WTC11 (cell line): ENCODE results near the gene NAPSA. TPM values are rescaled to one million over a fixed set of nuclear protein-coding genes. Genes with fewer than 3 reads are reported as not detected.

Experiments
- AR ChIP-seq: fragments of 250-450 bp; sonication (Bioruptor Pico); IDR thresholded peaks from 2 replicates; pipeline ENCODE4 v1.9.0; 2021; ENCODE audit warnings: mild to moderate bottlenecking
- ATF2 ChIP-seq: sonication (generic); formaldehyde crosslinking; IDR thresholded peaks from 2 replicates; pipeline ENCODE4 v1.8.1; 2022; ENCODE audit warnings: low read depth, missing genetic modification reagents, borderline replicate concordance
- CBFB ChIP-seq: sonication (generic); formaldehyde crosslinking; IDR thresholded peaks from 2 replicates; pipeline ENCODE4 v1.8.1; 2022; ENCODE audit warnings: mild to moderate bottlenecking, low read depth, missing genetic modification reagents
- E2F5 ChIP-seq: sonication (generic); formaldehyde crosslinking; IDR thresholded peaks from 2 replicates; pipeline ENCODE4 v1.8.1; 2022; ENCODE audit warnings: mild to moderate bottlenecking, moderate library complexity, missing genetic modification reagents
- EMX1 ChIP-seq: fragments of 250-450 bp; sonication (Bioruptor Pico); IDR thresholded peaks from 2 replicates; pipeline ENCODE4 v1.8.0; 2021; ENCODE audit warnings: mild to moderate bottlenecking
- ERG ChIP-seq: fragments of 250-450 bp; sonication (Bioruptor Pico); IDR thresholded peaks from 2 replicates; pipeline ENCODE4 v1.8.0; 2021; ENCODE audit warnings: mild to moderate bottlenecking
- FOXK1 ChIP-seq: sonication (generic); formaldehyde crosslinking; IDR thresholded peaks from 2 replicates; pipeline ENCODE4 v1.8.0; 2022; ENCODE audit warnings: mild to moderate bottlenecking, moderate library complexity, missing genetic modification reagents
- HMGXB4 ChIP-seq: sonication (generic); formaldehyde crosslinking; IDR thresholded peaks from 2 replicates; pipeline ENCODE4 v1.8.1; 2023; ENCODE audit warnings: mild to moderate bottlenecking, moderate library complexity, missing genetic modification reagents
- JUN ChIP-seq: sonication (generic); formaldehyde crosslinking; IDR thresholded peaks from 2 replicates; pipeline ENCODE4 v1.8.0; 2023; ENCODE audit warnings: mild to moderate bottlenecking, missing genetic modification reagents
- MAX ChIP-seq: sonication (generic); formaldehyde crosslinking; IDR thresholded peaks from 2 replicates; pipeline ENCODE4 v1.8.0; 2022; ENCODE audit warnings: mild to moderate bottlenecking, missing genetic modification reagents
- MLX ChIP-seq: sonication (generic); formaldehyde crosslinking; IDR thresholded peaks from 2 replicates; pipeline ENCODE4 v1.8.1; 2023; ENCODE audit warnings: mild to moderate bottlenecking, missing genetic modification reagents, moderate library complexity
- MXD4 ChIP-seq: fragments of 250-450 bp; sonication (Bioruptor Pico); IDR thresholded peaks from 2 replicates; pipeline ENCODE4 v1.8.0; 2021; ENCODE audit warnings: mild to moderate bottlenecking, moderate library complexity, borderline replicate concordance
- NFATC4 ChIP-seq: fragments of 250-450 bp; sonication (Bioruptor Pico); IDR thresholded peaks from 2 replicates; pipeline ENCODE4 v1.9.0; 2021; ENCODE audit warnings: mild to moderate bottlenecking
- NFYB ChIP-seq: sonication (generic); formaldehyde crosslinking; conservative IDR thresholded peaks from 2 replicates; pipeline ENCODE4 v1.8.0; 2022; ENCODE audit warnings: low read depth, missing genetic modification reagents
- NR3C1 ChIP-seq: sonication (generic); formaldehyde crosslinking; conservative IDR thresholded peaks from 2 replicates; pipeline ENCODE4 v1.8.1; 2023; ENCODE audit warnings: low read depth, mild to moderate bottlenecking, missing genetic modification reagents
- OVOL2 ChIP-seq: fragments of 250-450 bp; sonication (Bioruptor Pico); IDR thresholded peaks from 2 replicates; pipeline ENCODE4 v1.9.0; 2021; ENCODE audit warnings: mild to moderate bottlenecking, borderline replicate concordance
- PRRX2 ChIP-seq: fragments of 250-450 bp; sonication (Bioruptor Pico); IDR thresholded peaks from 2 replicates; pipeline ENCODE4 v1.8.0; 2021; ENCODE audit warnings: mild to moderate bottlenecking
- RELA ChIP-seq: sonication (generic); formaldehyde crosslinking; IDR thresholded peaks from 2 replicates; pipeline ENCODE4 v1.8.1; 2022; ENCODE audit warnings: missing genetic modification reagents, mild to moderate bottlenecking, borderline replicate concordance
- TEAD4 ChIP-seq: sonication (generic); formaldehyde crosslinking; IDR thresholded peaks from 2 replicates; pipeline ENCODE4 v1.8.0; 2022; ENCODE audit warnings: mild to moderate bottlenecking, missing genetic modification reagents
- ZBTB21 ChIP-seq: sonication (generic); formaldehyde crosslinking; IDR thresholded peaks from 2 replicates; pipeline ENCODE4 v1.8.1; 2023; ENCODE audit warnings: mild to moderate bottlenecking, missing genetic modification reagents, borderline replicate concordance
- ZMAT4 ChIP-seq: fragments of 250-450 bp; sonication (Bioruptor Pico); IDR thresholded peaks from 2 replicates; pipeline ENCODE4 v1.9.0; 2021; ENCODE audit warnings: mild to moderate bottlenecking
- ZNF423 ChIP-seq: fragments of 250-450 bp; sonication (Bioruptor Pico); IDR thresholded peaks from 2 replicates; pipeline ENCODE4 v2.1.2; 2022; ENCODE audit warnings: mild to moderate bottlenecking, moderate library complexity
- ZNF425 ChIP-seq: fragments of 250-450 bp; sonication (Bioruptor Pico); conservative IDR thresholded peaks from 2 replicates; pipeline ENCODE4 v1.9.0; 2021; ENCODE audit warnings: mild to moderate bottlenecking
- ZNF512 ChIP-seq: sonication (generic); formaldehyde crosslinking; IDR thresholded peaks from 2 replicates; pipeline ENCODE4 v1.8.1; 2022; ENCODE audit warnings: missing genetic modification reagents, borderline replicate concordance
- total RNA-seq: library from RNA; stranded (reverse); gene quantifications from 3 replicates; pipeline ENCODE4 v1.2.3, GENCODE V29; 2021

The NAPSA gene
- total RNA-seq, 1 experiment from 2014 or later = 2.7 TPM

GRCh38 chr19:50311723-50312635, 53.5 kb downstream of the NAPSA start (continued):
- TF ChIP-seq EMX1 (CRISPR knock-in tag) (no peak), MAX (CRISPR knock-in tag) (peak; percentile 32; the same call in 1 of the 2 replicates), ERG (no peak), E2F5 (no peak), CBFB (CRISPR knock-in tag) (no peak), ATF2 (no peak), ZMAT4 (CRISPR knock-in tag) (no peak), NFYB (CRISPR knock-in tag) (no peak; the same call in 1 of the 2 replicates), ZNF423 (CRISPR knock-in tag) (peak; percentile 98), NR3C1 (CRISPR knock-in tag) (no peak), TEAD4 (no peak), ZNF425 (no peak), ZNF512 (no peak), ZBTB21 (CRISPR knock-in tag) (no peak), HMGXB4 (CRISPR knock-in tag) (no peak), RELA (CRISPR knock-in tag) (no peak), JUN (CRISPR knock-in tag) (no peak), OVOL2 (CRISPR knock-in tag) (no peak), AR (CRISPR knock-in tag) (no peak), MXD4 (CRISPR knock-in tag) (no peak), PRRX2 (no peak), NFATC4 (CRISPR knock-in tag) (peak; percentile 50; the same call in 1 of the 2 replicates), FOXK1 (CRISPR knock-in tag) (0 out of 2 replicates have a peak, but pooled peaks have one; percentile 58), MLX (no peak)
